Neuronal stem cell (in vitro differentiated cells): ENCODE data around the gene TMEM87A.
A peak's percentile ranks its signal among the peaks of the same experiment; 100 is the strongest.

Experiments used
- DNase-seq: peaks from one replicate; pipeline ENCODE4 v3.0.0-alpha.2; 2013; ENCODE audit warnings: low spot score
- H2AFZ ChIP-seq: one replicate; pipeline ENCODE4 v1.6.1; 2013; ENCODE audit warnings: mild to moderate bottlenecking, low read length, inconsistent platforms
- H2AK5ac ChIP-seq: 2 replicates; pipeline ENCODE4 v1.6.1; 2013; ENCODE audit warnings: low read depth, mild to moderate bottlenecking, inconsistent platforms, low read length, moderate library complexity, mixed read lengths
- H2BK120ac ChIP-seq: 2 replicates; pipeline ENCODE4 v1.6.1; 2013; ENCODE audit warnings: low read depth, mild to moderate bottlenecking, inconsistent platforms, low read length, moderate library complexity, mixed read lengths
- H2BK12ac ChIP-seq: one replicate; pipeline ENCODE4 v1.6.1; 2013; ENCODE audit warnings: low read length, inconsistent platforms
- H2BK15ac ChIP-seq: 2 replicates; pipeline ENCODE4 v1.6.1; 2013; ENCODE audit warnings: mild to moderate bottlenecking, low read length, inconsistent platforms, mixed read lengths
- H2BK5ac ChIP-seq: one replicate; pipeline ENCODE4 v1.6.1; 2013; ENCODE audit warnings: inconsistent platforms, mild to moderate bottlenecking, low read length, moderate library complexity
- H3K14ac ChIP-seq: one replicate; pipeline ENCODE4 v1.6.1; 2013; ENCODE audit warnings: low read length, inconsistent platforms
- H3K18ac ChIP-seq: 2 replicates; pipeline ENCODE4 v1.6.1; 2013; ENCODE audit warnings: low read length, inconsistent platforms
- H3K23ac ChIP-seq: 2 replicates; pipeline ENCODE4 v1.6.1; 2013; ENCODE audit warnings: low read depth, mild to moderate bottlenecking, mixed read lengths, low read length, inconsistent platforms; ENCODE audit not compliant: poor library complexity
- H3K27ac ChIP-seq: replicated peaks from 3 replicates; pipeline ENCODE4 v1.5.1; 2013; ENCODE audit warnings: low read length, inconsistent platforms
- H3K27me3 ChIP-seq, 3 experiments: 2 replicates each; pipeline ENCODE4 v1.6.1; 2013; ENCODE audit warnings: low read length in 3 of 3, mild to moderate bottlenecking in 2 of 3, inconsistent platforms in 1 of 3, low read depth in 1 of 3, mixed read lengths in 1 of 3, moderate library complexity in 1 of 3; ENCODE audit not compliant: control insufficient read depth in 3 of 3, insufficient read depth in 3 of 3
- H3K36me3 ChIP-seq, 2 donors: replicated peaks in 1 of 2; 2 replicates each; pipeline ENCODE4 v1.6.1; 2013; ENCODE audit warnings: low read length in 2 of 2; ENCODE audit not compliant: control insufficient read depth in 2 of 2, insufficient read depth in 2 of 2
- H3K4ac ChIP-seq: 2 replicates; pipeline ENCODE4 v1.6.1; 2013; ENCODE audit warnings: inconsistent platforms, mild to moderate bottlenecking, low read length, moderate library complexity
- H3K4me1 ChIP-seq, 2 donors: 1 replicate in 1 of 2; 2 replicates in 1 of 2; pipeline ENCODE4 v1.6.1; 2013; ENCODE audit warnings: low read length in 2 of 2, low read depth in 1 of 2; ENCODE audit not compliant: control insufficient read depth in 2 of 2, insufficient read depth in 1 of 2
- H3K4me2 ChIP-seq: one replicate; pipeline ENCODE4 v1.6.1; 2013; ENCODE audit warnings: mild to moderate bottlenecking, low read length, inconsistent platforms; ENCODE audit not compliant: insufficient read depth, poor library complexity, severe bottlenecking
- H3K4me3 ChIP-seq, 2 donors: 2 replicates each; pipeline ENCODE4 v1.5.1; 2013; ENCODE audit warnings: low read length in 2 of 2, mild to moderate bottlenecking in 2 of 2, inconsistent platforms in 1 of 2, moderate library complexity in 1 of 2
- H3K79me1 ChIP-seq: one replicate; pipeline ENCODE4 v1.6.1; 2013; ENCODE audit warnings: low read depth, mild to moderate bottlenecking, inconsistent platforms, low read length, moderate library complexity
- H3K9ac ChIP-seq: one replicate; pipeline ENCODE4 v1.6.1; 2013; ENCODE audit warnings: mild to moderate bottlenecking, low read depth, low read length, inconsistent platforms; ENCODE audit not compliant: poor library complexity
- H3K9me3 ChIP-seq, 2 donors: replicated peaks in 1 of 2; 2 replicates each; pipeline versions ENCODE3 to v1.6.1; 2013; ENCODE audit warnings: low read length in 2 of 2, mild to moderate bottlenecking in 2 of 2, inconsistent platforms in 1 of 2, low read depth in 1 of 2, mixed read lengths in 1 of 2, moderate library complexity in 1 of 2; ENCODE audit not compliant: control insufficient read depth in 2 of 2, insufficient read depth in 1 of 2
- H4K8ac ChIP-seq: one replicate; pipeline ENCODE4 v1.6.1; 2013; ENCODE audit warnings: low read depth, mild to moderate bottlenecking, inconsistent platforms, low read length, moderate library complexity
- H4K91ac ChIP-seq: one replicate; pipeline ENCODE4 v1.6.1; 2013; ENCODE audit warnings: low read length, low read depth, mild to moderate bottlenecking, inconsistent platforms; ENCODE audit not compliant: poor library complexity
- WGBS, 2 donors: extraction: QIAGEN DNeasy Blood & Tissue Kit; methylation state at CpG; one replicate each; pipeline ENCODE4 v1.1.7; 2013; ENCODE audit warnings: missing lambda C conversion rate in 2 of 2, mixed read lengths in 1 of 2; ENCODE audit not compliant: insufficient read length in 2 of 2, insufficient replicate concordance in 1 of 2; ENCODE audit errors: extremely low coverage in 2 of 2; 5-methylcytosine and 5-hydroxymethylcytosine counted together

The TMEM87A gene

GRCh38 chr15:42182961-42183360, 90.3 kb downstream of the TMEM87A start:
- no peak overlapping the region for H3K4ac ChIP-seq

GRCh38 chr15:42182328-42182886, 90.8 kb downstream of the TMEM87A start:
- H3K14ac ChIP-seq = no peak overlapping the region
- no peak for DNase-seq
- no CpG with 5 or more reads among the region's 6 CpGs for WGBS, 2 donors
- no peak overlapping the region for H2AK5ac ChIP-seq
- no peak overlapping the region for H2BK15ac ChIP-seq
- no peak overlapping the region for H2BK12ac ChIP-seq
- H3K23ac ChIP-seq = no peak overlapping the region
- H3K27ac ChIP-seq = no peak overlapping the region
- H3K27me3 ChIP-seq = no peaks in the 10 kb centered on the region
- no peak overlapping the region for H2BK120ac ChIP-seq
- no peak overlapping the region for H4K91ac ChIP-seq
- peaks cover 11 to 92% of the 10 kb centered on the region in 2 donors for H3K36me3 ChIP-seq
- H3K4ac ChIP-seq = no peak overlapping the region
- no peak overlapping the region for H3K4me2 ChIP-seq
- H3K79me1 ChIP-seq = no peaks in the 10 kb centered on the region
- H3K18ac ChIP-seq = no peak overlapping the region
- no peaks in the 10 kb centered on the region for H3K4me1 ChIP-seq
- no peak overlapping the region for H2BK5ac ChIP-seq
- H3K9ac ChIP-seq = no peak overlapping the region
- H4K8ac ChIP-seq = no peak overlapping the region
- H3K9me3 ChIP-seq = no peaks in the 10 kb centered on the region
- H2AFZ ChIP-seq = no peak overlapping the region
- H3K4me3 ChIP-seq = no peak overlapping the region

More at GRCh38 chr15:42182961-42183360, 90.3 kb downstream of the TMEM87A start:
- Histone ChIP-seq H3K23ac (no peak overlapping the region), H3K4me3 (no peak overlapping the region), H4K8ac (no peak overlapping the region), H3K4me2 (no peak overlapping the region), H3K79me1 (no peaks in the 10 kb centered on the region), H4K91ac (no peak overlapping the region), H3K4me1 (no peaks in the 10 kb centered on the region), H3K14ac (no peak overlapping the region), H2BK5ac (no peak overlapping the region), H2BK12ac (no peak overlapping the region), H2AFZ (no peak overlapping the region), H2BK15ac (no peak overlapping the region), H3K9me3 (no peaks in the 10 kb centered on the region), H3K9ac (no peak overlapping the region), H2BK120ac (no peak overlapping the region), H3K18ac (no peak overlapping the region), H2AK5ac (no peak overlapping the region), H3K36me3 (peaks cover 11 to 94% of the 10 kb centered on the region in 2 donors), H3K27me3 (no peaks in the 10 kb centered on the region), H3K27ac (no peak overlapping the region)
- DNase-seq = no peak
- no CpG with 5 or more reads among the region's 6 CpGs for WGBS, 2 donors

GRCh38 chr15:42178056-42178455, 95.2 kb downstream of the TMEM87A start:
- Histone ChIP-seq H3K18ac (no peak overlapping the region), H3K27ac (no peak overlapping the region), H3K4me3 (no peak overlapping the region), H3K4ac (no peak overlapping the region), H3K9ac (no peak overlapping the region), H3K4me2 (no peak overlapping the region), H3K36me3 (peaks cover 13 to 88% of the 10 kb centered on the region in 2 donors), H2BK120ac (no peak overlapping the region), H3K79me1 (no peaks in the 10 kb centered on the region), H2BK12ac (no peak overlapping the region), H4K8ac (no peak overlapping the region), H3K4me1 (no peaks in the 10 kb centered on the region), H2AFZ (no peak overlapping the region), H2AK5ac (no peak overlapping the region), H3K27me3 (no peaks in the 10 kb centered on the region), H2BK15ac (no peak overlapping the region), H3K9me3 (peaks cover 0 to 2% of the 10 kb centered on the region in 2 donors), H2BK5ac (no peak overlapping the region), H4K91ac (no peak overlapping the region), H3K23ac (no peak overlapping the region), H3K14ac (no peak overlapping the region)
- DNase-seq = no peak
- WGBS, 2 donors = no CpG with 5 or more reads among the region's 2 CpGs

GRCh38 chr15:42175671-42176070, 97.6 kb downstream of the TMEM87A start:
- Histone ChIP-seq H4K91ac (no peak overlapping the region), H4K8ac (no peak overlapping the region), H3K27me3 (no peaks in the 10 kb centered on the region), H3K4ac (no peak overlapping the region), H2AK5ac (no peak overlapping the region), H3K14ac (no peak overlapping the region), H3K23ac (no peak overlapping the region), H3K9me3 (peaks cover 0 to 2% of the 10 kb centered on the region in 2 donors), H3K4me2 (no peak overlapping the region), H3K79me1 (no peaks in the 10 kb centered on the region), H3K4me1 (no peaks in the 10 kb centered on the region), H2AFZ (no peak overlapping the region), H3K36me3 (peaks cover 18 to 88% of the 10 kb centered on the region in 2 donors), H3K18ac (no peak overlapping the region), H3K4me3 (no peak overlapping the region), H2BK5ac (peak overlapping the region; percentile 66), H2BK12ac (no peak overlapping the region), H2BK120ac (no peak overlapping the region), H3K9ac (peak overlapping the region; percentile 21), H3K27ac (no peak overlapping the region), H2BK15ac (no peak overlapping the region)
- WGBS, 2 donors = no CpG with 5 or more reads among the region's 5 CpGs
- no peak for DNase-seq
